H1 (cell line): ENCODE measurements around the gene IRAK3. TPM values are rescaled to one million over a fixed set of nuclear protein-coding genes. Genes with fewer than 3 reads are reported as not detected.

Experiments
- CTCF ChIA-PET: fragments of 300-600 bp; sonication (Branson Sonifier 250); formaldehyde crosslinking; loops from one replicate; lab custom pipeline; 2021; ENCODE audit not compliant: partially characterized antibody; lab: Charles Lee
- POLR2A ChIA-PET: fragments of 300-600 bp; sonication (Branson Sonifier 250); formaldehyde crosslinking; loops from one replicate; lab custom pipeline; 2021; ENCODE audit warnings: inconsistent platforms; ENCODE audit not compliant: partially characterized antibody; lab: Charles Lee
- DNase-seq, 2 experiments: peaks; one replicate each; pipeline versions ENCODE4 v3.0.0 to v3.0.0-alpha.2; 2010 to 2022; ENCODE audit warnings: low spot score in 2 of 2, low read depth in 1 of 2, mixed read lengths in 1 of 2
- FAIRE-seq: peaks from 2 replicates; lab custom pipeline; 2011; peaks lifted over from hg19 to GRCh38; lab: Jason Lieb, UNC
- H2AFZ ChIP-seq: 2 replicates; pipeline ENCODE4 v1.8.1; 2012; ENCODE audit warnings: low read length, inconsistent platforms
- H2AK5ac ChIP-seq: 2 replicates; pipeline ENCODE4 v1.6.1; 2013; ENCODE audit warnings: low read depth, low read length
- H2BK120ac ChIP-seq: replicated peaks from 2 replicates; pipeline ENCODE3; 2013; ENCODE audit warnings: low read depth, low read length, inconsistent platforms
- H2BK12ac ChIP-seq: 2 replicates; pipeline ENCODE4 v1.6.1; 2013; ENCODE audit warnings: low read depth, low read length
- H2BK15ac ChIP-seq: 2 replicates; pipeline ENCODE4 v1.6.1; 2013; ENCODE audit warnings: low read length
- H2BK20ac ChIP-seq: 2 replicates; pipeline ENCODE4 v1.6.1; 2013; ENCODE audit warnings: low read length
- H2BK5ac ChIP-seq: 2 replicates; pipeline ENCODE4 v1.6.1; 2013; ENCODE audit warnings: low read depth, low read length
- H3K14ac ChIP-seq: 2 replicates; pipeline ENCODE4 v1.6.1; 2013; ENCODE audit warnings: inconsistent platforms; ENCODE audit not compliant: insufficient read length
- H3K18ac ChIP-seq: 2 replicates; pipeline ENCODE4 v1.6.1; 2013; ENCODE audit warnings: low read length; ENCODE audit errors: extremely low read depth
- H3K23ac ChIP-seq: 2 replicates; pipeline ENCODE4 v1.6.1; 2013; ENCODE audit warnings: inconsistent platforms; ENCODE audit not compliant: insufficient read length
- H3K23me2 ChIP-seq: 2 replicates; pipeline ENCODE4 v1.6.1; 2013; ENCODE audit warnings: low read depth, low read length
- H3K27ac ChIP-seq: 2 replicates; pipeline ENCODE4 v1.6.1; 2011; ENCODE audit warnings: low read depth, low read length, inconsistent platforms
- H3K27me3 ChIP-seq, 4 experiments: replicated peaks in 1 of 4; 1 replicate in 1 of 4; 2 replicates in 3 of 4; pipeline versions ENCODE4 v1.6.1 to v1.8.1; 2011 to 2013; ENCODE audit warnings: low read length in 3 of 4, mild to moderate bottlenecking in 3 of 4, inconsistent platforms in 2 of 4, mixed read lengths in 2 of 4, moderate library complexity in 1 of 4; ENCODE audit not compliant: control insufficient read depth in 3 of 4, insufficient read depth in 3 of 4; ENCODE audit errors: extremely low read depth in 1 of 4
- H3K36me3 ChIP-seq, 4 experiments: 2 replicates each; pipeline versions ENCODE4 v1.6.1 to v1.8.1; 2011 to 2013; ENCODE audit warnings: mild to moderate bottlenecking in 4 of 4, low read length in 3 of 4, moderate library complexity in 2 of 4, control low read depth in 1 of 4, inconsistent platforms in 1 of 4; ENCODE audit not compliant: insufficient read depth in 4 of 4, control insufficient read depth in 2 of 4
- H3K4ac ChIP-seq: replicated peaks from 2 replicates; pipeline ENCODE3; 2013; ENCODE audit warnings: low read length, low read depth, mixed read lengths, inconsistent platforms; ENCODE audit not compliant: insufficient read length
- H3K4me1 ChIP-seq, 4 experiments: replicated peaks in 1 of 4; 1 replicate in 1 of 4; 2 replicates in 3 of 4; pipeline versions ENCODE4 v1.6.1 to v1.8.1; 2011 to 2013; ENCODE audit warnings: low read length in 3 of 4, inconsistent platforms in 2 of 4, mixed read lengths in 1 of 4; ENCODE audit not compliant: insufficient read depth in 4 of 4, control insufficient read depth in 3 of 4
- H3K4me2 ChIP-seq, 2 experiments: 2 replicates each; pipeline versions ENCODE4 v1.6.1 to v1.8.1; 2011 to 2013; ENCODE audit warnings: low read depth in 2 of 2, low read length in 2 of 2, control low read depth in 1 of 2, inconsistent platforms in 1 of 2, mild to moderate bottlenecking in 1 of 2; ENCODE audit not compliant: insufficient read depth in 1 of 2
- H3K4me3 ChIP-seq, 4 experiments: fragments of 200-600, 300-600 bp in 1 of 4; sonication (generic), shearing (Covaris generic), sonication (Bioruptor Twin) in 1 of 4; 2 replicates each; pipeline versions ENCODE4 v1.5.1 to v1.8.1; 2011 to 2016; ENCODE audit warnings: low read length in 4 of 4, low read depth in 3 of 4, control low read depth in 2 of 4, inconsistent platforms in 2 of 4, mild to moderate bottlenecking in 2 of 4, mixed read lengths in 1 of 4, moderate library complexity in 1 of 4; ENCODE audit not compliant: insufficient read depth in 2 of 4; ENCODE audit errors: extremely low read depth in 1 of 4
- H3K56ac ChIP-seq: replicated peaks from 2 replicates; pipeline ENCODE3; 2013; ENCODE audit warnings: low read depth, mild to moderate bottlenecking, mixed read lengths, low read length, inconsistent platforms; ENCODE audit not compliant: insufficient read length
- H3K79me1 ChIP-seq: 2 replicates; pipeline ENCODE4 v1.6.1; 2013; ENCODE audit warnings: low read depth, low read length, control low read depth
- H3K79me2 ChIP-seq, 2 experiments: 2 replicates each; pipeline versions ENCODE4 v1.6.1 to v1.8.1; 2012 to 2013; ENCODE audit warnings: low read length in 2 of 2, mild to moderate bottlenecking in 2 of 2, inconsistent platforms in 1 of 2; ENCODE audit not compliant: insufficient read depth in 2 of 2, control insufficient read depth in 1 of 2
- H3K9ac ChIP-seq, 4 experiments: replicated peaks in 1 of 4; 1 replicate in 1 of 4; 2 replicates in 3 of 4; pipeline versions ENCODE4 v1.6.1 to v1.8.1; 2011 to 2013; ENCODE audit warnings: low read depth in 3 of 4, low read length in 3 of 4, control low read depth in 2 of 4, mild to moderate bottlenecking in 2 of 4, moderate library complexity in 2 of 4, inconsistent platforms in 1 of 4; ENCODE audit errors: extremely low read depth in 1 of 4
- H3K9me3 ChIP-seq, 2 experiments: 2 replicates each; pipeline versions ENCODE4 v1.6.1 to v1.8.1; 2012 to 2013; ENCODE audit warnings: mild to moderate bottlenecking in 2 of 2, moderate library complexity in 2 of 2, control low read depth in 1 of 2, inconsistent platforms in 1 of 2, low read depth in 1 of 2, low read length in 1 of 2, mixed read lengths in 1 of 2; ENCODE audit not compliant: insufficient read depth in 2 of 2
- H4K20me1 ChIP-seq, 2 experiments: replicated peaks in 1 of 2; 2 replicates each; pipeline versions ENCODE3 to v1.8.1; 2011 to 2013; ENCODE audit warnings: inconsistent platforms in 2 of 2, low read length in 2 of 2, mild to moderate bottlenecking in 1 of 2; ENCODE audit not compliant: insufficient read depth in 2 of 2, control insufficient read depth in 1 of 2
- H4K5ac ChIP-seq: 2 replicates; pipeline ENCODE4 v1.6.1; 2013; ENCODE audit warnings: low read length, low read depth, mixed read lengths, inconsistent platforms; ENCODE audit not compliant: insufficient read length
- H4K8ac ChIP-seq: 2 replicates; pipeline ENCODE4 v1.8.0; 2013; ENCODE audit warnings: mild to moderate bottlenecking, moderate library complexity, low read length, inconsistent platforms; ENCODE audit not compliant: insufficient read depth; ENCODE audit errors: extremely low read depth
- H4K91ac ChIP-seq: replicated peaks from 2 replicates; pipeline ENCODE3; 2013; ENCODE audit warnings: low read length, mixed read lengths, inconsistent platforms; ENCODE audit not compliant: insufficient read length
- BRCA1 ChIP-seq: IDR thresholded peaks from 2 replicates; pipeline ENCODE4 v1.6.1; 2012; ENCODE audit warnings: low read depth, low read length, improper control_type of control experiment
- CEBPB ChIP-seq: IDR thresholded peaks from 2 replicates; pipeline ENCODE4 v1.6.1; 2012; ENCODE audit warnings: low read depth, low read length
- EGR1 ChIP-seq: IDR thresholded peaks from 2 replicates; pipeline ENCODE4 v1.6.1; 2011; ENCODE audit warnings: low read depth, low read length, borderline replicate concordance
- EZH2 ChIP-seq: fragments of 200-600 bp; sonication (generic); IDR thresholded peaks from 2 replicates; pipeline ENCODE4 v1.7.1; 2012; ENCODE audit warnings: low read depth, mild to moderate bottlenecking, moderate library complexity, low read length, inconsistent platforms; ENCODE audit not compliant: severe bottlenecking
- HDAC2 ChIP-seq, 2 experiments: fragments of 300-600 bp in 1 of 2; sonication (generic) in 1 of 2; IDR thresholded peaks; 2 replicates each; pipeline ENCODE4 v1.6.1; 2011 to 2012; ENCODE audit warnings: low read depth in 2 of 2, low read length in 2 of 2, mild to moderate bottlenecking in 2 of 2, moderate library complexity in 2 of 2, borderline replicate concordance in 1 of 2, inconsistent platforms in 1 of 2
- KDM5A ChIP-seq: fragments of 200-600 bp; IDR thresholded peaks from 2 replicates; pipeline ENCODE4 v1.7.1; 2012; ENCODE audit warnings: mild to moderate bottlenecking, low read length, inconsistent platforms, mixed read lengths
- POU5F1 ChIP-seq: IDR thresholded peaks from 2 replicates; pipeline ENCODE4 v1.6.1; 2011; ENCODE audit warnings: low read depth, mild to moderate bottlenecking, low read length, moderate library complexity
- SAP30 ChIP-seq: fragments of 300-600 bp; sonication (generic); IDR thresholded peaks from 2 replicates; pipeline ENCODE4 v1.7.1; 2012; ENCODE audit warnings: low read length, moderate library complexity, mild to moderate bottlenecking, inconsistent platforms; ENCODE audit not compliant: insufficient read depth, insufficient replicate concordance
- SIRT6 ChIP-seq: IDR thresholded peaks from one replicate; pipeline ENCODE4 v1.7.1; 2012; ENCODE audit warnings: low read length, inconsistent platforms
- SRF ChIP-seq: IDR thresholded peaks from 2 replicates; pipeline ENCODE4 v1.6.1; 2011; ENCODE audit warnings: mild to moderate bottlenecking, low read depth, low read length, moderate library complexity
- TBP ChIP-seq: IDR thresholded peaks from 2 replicates; pipeline ENCODE4 v1.6.1; 2011; ENCODE audit warnings: low read depth, low read length, improper control_type of control experiment
- ZNF274 ChIP-seq: IDR thresholded peaks from 2 replicates; pipeline ENCODE4 v1.7.0; 2012; ENCODE audit warnings: low read length, borderline replicate concordance; ENCODE audit errors: extremely low read depth
- WGBS, 2 experiments: shearing (Covaris generic) in 1 of 2; methylation state at CpG; one replicate each; pipeline versions ENCODE4 v1.1.6 to v1.1.7; 2013 to 2015; ENCODE audit warnings: low lambda C conversion rate in 2 of 2, mixed read lengths in 2 of 2, inconsistent platforms in 1 of 2, low coverage in 1 of 2, missing lambda C conversion rate in 1 of 2; ENCODE audit not compliant: insufficient replicate concordance in 2 of 2, insufficient coverage in 1 of 2, insufficient read length in 1 of 2; ENCODE audit errors: extremely low coverage in 1 of 2, missing lambda C conversion rate in 1 of 2; 5-methylcytosine and 5-hydroxymethylcytosine counted together
- polyA plus RNA-seq, 7 experiments: library from polyadenylated mRNA; depleted of rRNA in 3 of 7; stranded (reverse) in 5 of 7; unstranded in 2 of 7; fragments of >200 nt in 5 of 7; fragments of 200-250 nt in 2 of 7; gene quantifications; 1 replicate in 5 of 7; 2 replicates in 1 of 7; 4 replicates in 1 of 7; pipeline versions ENCODE4 v1.2.1 to v1.2.3, GENCODE V29; 2011 to 2013; ENCODE audit warnings: missing spikeins in 2 of 7, mixed read lengths in 2 of 7
- total RNA-seq: library from RNA; stranded (reverse); fragmentation: NEBNext Ultra II Directional; extraction: Animal tissue kit (Norgen Biotek cat#: 25700); gene quantifications from 2 replicates; pipeline ENCODE4 v1.2.1, GENCODE V29; 2021
- TF ChIP-seq, protein P1 (sequence below): IDR thresholded peaks from 2 replicates; pipeline ENCODE4 v1.6.1; 2012; ENCODE audit warnings: low read length, inconsistent platforms

Gene IRAK3
- total and polyA plus RNA-seq, 2 of the 8 experiments (the other 6 are each of a cell fraction or from before 2014, with no cell fraction given) = 0.51 to 2.2 TPM

DNA sequence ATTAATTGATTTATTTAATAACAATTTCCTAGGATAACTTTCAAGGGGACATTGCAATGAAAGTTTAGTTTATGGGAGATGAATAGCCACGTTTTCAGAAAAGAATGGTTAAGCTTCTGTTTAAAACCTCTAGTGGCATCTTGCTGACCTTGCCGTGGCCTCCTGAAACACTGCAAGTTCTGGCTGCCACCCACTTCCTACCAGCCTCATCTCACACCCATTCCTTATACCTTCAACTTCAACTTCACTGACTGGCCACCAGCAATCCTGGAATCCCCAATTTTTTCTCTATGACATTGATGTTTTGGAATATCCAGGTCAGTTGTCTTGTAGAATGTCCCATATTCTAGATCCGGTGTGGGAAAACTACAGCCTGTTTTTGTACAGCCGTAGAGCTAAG, 108.1 kb downstream of the IRAK3 start:
- H3K23me2 ChIP-seq = no peaks in the 10 kb centered on the region
- no peak overlapping the region for H3K18ac ChIP-seq
- H3K27me3 ChIP-seq = no peaks in the 10 kb centered on the region
- peaks cover 0 to 3% (median 0%) of the 10 kb centered on the region in 4 experiments; a peak in 2 of 7 replicates for H3K4me1 ChIP-seq
- ChIA-PET CTCF (no interaction called here), POLR2A (no interaction called here)
- no peak overlapping the region for H2BK5ac ChIP-seq
- no peak overlapping the region for H3K4me2 ChIP-seq
- H2AK5ac ChIP-seq = no peak overlapping the region
- H3K9me3 ChIP-seq = no peaks in the 10 kb centered on the region
- no peak overlapping the region for H3K4me3 ChIP-seq
- H4K8ac ChIP-seq = no peak overlapping the region
- no peaks in the 10 kb centered on the region for H4K20me1 ChIP-seq
- no peak overlapping the region for H4K5ac ChIP-seq
- no peak overlapping the region for H4K91ac ChIP-seq
- 74% methylated on average over 4 of the region's 4 CpGs; no CpG with 5 or more reads in 1 of the 2 experiments for WGBS, 2 experiments
- FAIRE-seq = no peak
- H3K36me3 ChIP-seq = no peaks in the 10 kb centered on the region
- H3K56ac ChIP-seq = no peak overlapping the region
- H2AFZ ChIP-seq = no peak overlapping the region
- H3K23ac ChIP-seq = no peak overlapping the region
- no peak overlapping the region for H2BK20ac ChIP-seq
- H2BK12ac ChIP-seq = no peak overlapping the region
- H3K4ac ChIP-seq = no peak overlapping the region
- no peaks in the 10 kb centered on the region for H3K79me2 ChIP-seq
- DNase-seq = no peak
- no peaks in the 10 kb centered on the region for H3K79me1 ChIP-seq
- H3K14ac ChIP-seq = no peak overlapping the region
- H3K27ac ChIP-seq = no peak overlapping the region
- no peak overlapping the region for H2BK15ac ChIP-seq
- H3K9ac ChIP-seq = no peak overlapping the region
- no peak overlapping the region for H2BK120ac ChIP-seq
- no peak for TF ChIP-seq POU5F1
- TF ChIP-seq SRF = no peak
- no peak for TF ChIP-seq CEBPB
- TF ChIP-seq SAP30 = no peak
- TF ChIP-seq EZH2 = no peak
- TF ChIP-seq SIRT6 = no peak
- no peak for TF ChIP-seq EGR1
- TF ChIP-seq BRCA1 = no peak
- no peak for TF ChIP-seq TBP
- TF ChIP-seq, protein P1, sequence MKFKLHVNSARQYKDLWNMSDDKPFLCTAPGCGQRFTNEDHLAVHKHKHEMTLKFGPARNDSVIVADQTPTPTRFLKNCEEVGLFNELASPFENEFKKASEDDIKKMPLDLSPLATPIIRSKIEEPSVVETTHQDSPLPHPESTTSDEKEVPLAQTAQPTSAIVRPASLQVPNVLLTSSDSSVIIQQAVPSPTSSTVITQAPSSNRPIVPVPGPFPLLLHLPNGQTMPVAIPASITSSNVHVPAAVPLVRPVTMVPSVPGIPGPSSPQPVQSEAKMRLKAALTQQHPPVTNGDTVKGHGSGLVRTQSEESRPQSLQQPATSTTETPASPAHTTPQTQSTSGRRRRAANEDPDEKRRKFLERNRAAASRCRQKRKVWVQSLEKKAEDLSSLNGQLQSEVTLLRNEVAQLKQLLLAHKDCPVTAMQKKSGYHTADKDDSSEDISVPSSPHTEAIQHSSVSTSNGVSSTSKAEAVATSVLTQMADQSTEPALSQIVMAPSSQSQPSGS = no peak
- no peak for TF ChIP-seq ZNF274
- no peak for TF ChIP-seq HDAC2 (IDR thresholded peaks at IDR 0.05; ENCODE audit: borderline replicate concordance in 1 of 2, low read depth in 2 of 2, low read length in 2 of 2)
- TF ChIP-seq KDM5A = no peak
